ENCODE results near the gene OR4E2. TPM values are rescaled to one million over a fixed set of nuclear protein-coding genes. Genes with fewer than 3 reads are reported as not detected.

Gene OR4E2
- polyA plus RNA-seq, 1 experiment: not detected

DNA sequence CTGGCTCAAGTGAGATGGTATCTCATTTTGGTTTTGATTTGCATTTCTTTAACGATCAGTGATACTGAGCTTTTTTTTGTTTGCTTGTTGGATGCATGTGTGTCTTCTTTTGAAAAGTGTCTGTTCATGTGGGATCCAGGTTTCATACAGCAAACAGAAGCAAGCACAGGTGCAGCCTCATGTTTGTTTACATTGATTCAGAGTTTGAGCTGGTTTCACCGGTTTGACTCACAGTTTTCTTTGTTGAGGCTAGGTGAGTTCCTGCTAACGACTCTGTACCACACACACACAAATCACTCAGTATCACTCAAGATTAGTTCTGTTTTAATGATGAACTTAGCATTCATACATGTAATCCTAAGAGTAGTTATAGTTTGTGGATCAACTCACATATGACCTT, 22.6 kb upstream of the OR4E2 start:
- POLR2A ChIA-PET: no interaction called here
- Histone ChIP-seq H3K9me3 (ENCODE audit: control insufficient read depth, insufficient read depth, low read length) (no peaks in the 10 kb centered on the region), H3K4me3 (ENCODE audit: low read depth, low read length) (no peak overlapping the region), H3K27me3 (ENCODE audit: control insufficient read depth, insufficient read depth, low read length) (no peaks in the 10 kb centered on the region), H3K27ac (ENCODE audit: low read depth, low read length) (no peak overlapping the region)
- DNase-seq (ENCODE audit: low read depth, low spot score): no peak
- no peak for TF ChIP-seq CTCF (IDR thresholded peaks at IDR 0.05; ENCODE audit: low read depth, low read length)
- CTCF ChIA-PET: no interaction called here

DNA sequence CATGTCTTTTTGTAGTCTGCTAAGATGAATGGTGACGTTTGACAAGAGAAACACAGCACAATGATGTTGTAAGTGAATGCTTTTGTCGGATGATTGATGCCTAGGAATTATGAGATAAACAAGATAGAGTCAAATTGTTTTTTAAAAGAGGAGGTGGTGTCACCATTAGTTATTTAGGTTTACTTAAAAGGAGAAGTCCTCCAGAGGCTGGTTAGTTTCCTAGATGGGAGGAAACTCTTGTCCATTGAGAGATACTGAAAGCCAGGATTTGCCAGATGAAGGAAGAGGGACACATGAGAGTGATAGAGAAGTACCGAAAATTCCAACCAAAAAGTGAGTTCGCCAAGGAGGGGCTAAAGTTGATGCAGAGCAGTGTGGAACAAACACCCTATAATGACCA, 18.8 kb upstream of the OR4E2 start, which contains the start of gene OR10G2:
TSS of gene OR10G2 (minus strand) at position 101 of the 400 bp plus-strand sequence. CDS start at position 3, 98 bp downstream.
- ChIA-PET CTCF (no interaction called here), POLR2A (no interaction called here)
- no peak for TF ChIP-seq CTCF (IDR thresholded peaks at IDR 0.05; ENCODE audit: low read depth, low read length)
- Histone ChIP-seq H3K9me3 (ENCODE audit: control insufficient read depth, insufficient read depth, low read length) (no peaks in the 10 kb centered on the region), H3K27me3 (ENCODE audit: control insufficient read depth, insufficient read depth, low read length) (no peaks in the 10 kb centered on the region), H3K4me3 (ENCODE audit: low read depth, low read length) (no peak within 1 kb of the TSS), H3K27ac (ENCODE audit: low read depth, low read length) (no peak within 1 kb of the TSS)
- DNase-seq (ENCODE audit: low read depth, low spot score): no peak

DNA sequence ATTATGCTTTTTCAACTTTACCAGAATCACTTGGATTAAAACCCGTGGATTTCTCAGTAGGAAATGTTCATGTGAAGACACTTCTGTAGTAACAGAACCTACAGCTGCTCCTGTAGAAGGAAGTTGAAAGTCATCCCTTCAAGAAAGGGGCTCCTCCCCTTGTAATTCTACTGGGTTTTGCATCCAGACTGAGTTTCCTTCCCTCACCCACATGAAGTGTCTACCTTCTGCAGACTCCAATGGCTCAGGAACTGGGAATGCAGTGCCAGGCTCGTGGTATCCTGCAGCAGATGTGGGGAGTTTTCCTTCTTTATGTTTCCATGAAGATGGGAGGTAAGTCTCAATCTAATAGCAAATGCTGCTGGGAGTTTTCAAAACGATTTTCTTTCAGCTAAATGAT, 11.0 kb upstream of the OR4E2 start:
- POLR2A ChIA-PET: no interaction called here
- no peak for DNase-seq (ENCODE audit: low read depth, low spot score)

GRCh38 chr14:21643407-21643806, 10.2 kb upstream of the OR4E2 start:
- no peaks in the 10 kb centered on the region for H3K9me3 ChIP-seq (ENCODE audit: control insufficient read depth, insufficient read depth, low read length)
- ChIA-PET POLR2A (no interaction called here), CTCF (interaction anchor here (0.6 to 1.0 kb wide), 2 partner anchors 44 to 68 kb away, joined by 4 read pairs; no protein-coding TSS in a partner anchor)
- no peak overlapping the region for H3K4me3 ChIP-seq (ENCODE audit: low read depth, low read length)
- H3K27me3 ChIP-seq (ENCODE audit: control insufficient read depth, insufficient read depth, low read length): no peaks in the 10 kb centered on the region
- no peak for DNase-seq (ENCODE audit: low read depth, low spot score)
- no peak for TF ChIP-seq CTCF (IDR thresholded peaks at IDR 0.05; ENCODE audit: low read depth, low read length)
- no peak overlapping the region for H3K27ac ChIP-seq (ENCODE audit: low read depth, low read length)

More for the DNA sequence above, 11.0 kb upstream of the OR4E2 start:
- Histone ChIP-seq H3K27ac (ENCODE audit: low read depth, low read length) (no peak overlapping the region), H3K9me3 (ENCODE audit: control insufficient read depth, insufficient read depth, low read length) (no peaks in the 10 kb centered on the region), H3K27me3 (ENCODE audit: control insufficient read depth, insufficient read depth, low read length) (no peaks in the 10 kb centered on the region), H3K4me3 (ENCODE audit: low read depth, low read length) (no peak overlapping the region)
- CTCF ChIA-PET: no interaction called here
- no peak for TF ChIP-seq CTCF (IDR thresholded peaks at IDR 0.05; ENCODE audit: low read depth, low read length)

DNA sequence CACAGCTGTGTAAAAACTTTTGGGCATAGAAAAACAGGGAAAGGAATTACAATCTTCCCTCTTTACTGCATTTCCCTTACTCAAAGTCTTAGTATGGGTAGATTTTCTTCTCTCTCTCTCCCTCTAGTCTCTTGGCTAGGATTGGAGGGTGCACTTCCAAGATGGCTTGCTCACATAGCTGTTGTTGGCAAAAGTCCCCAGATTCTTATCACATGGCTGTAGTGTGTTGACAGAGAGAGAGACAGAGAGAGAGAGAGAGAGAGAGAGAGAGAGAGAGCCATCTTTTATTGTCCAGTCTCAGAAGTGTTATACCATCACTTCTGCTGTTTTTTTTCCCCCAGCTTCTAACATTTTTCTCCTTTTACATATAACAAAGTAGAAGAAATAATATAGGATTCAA, 6.3 kb upstream of the OR4E2 start:
- no peaks in the 10 kb centered on the region for H3K27me3 ChIP-seq (ENCODE audit: control insufficient read depth, insufficient read depth, low read length)
- no peak overlapping the region for H3K4me3 ChIP-seq (ENCODE audit: low read depth, low read length)
- TF ChIP-seq CTCF (IDR thresholded peaks at IDR 0.05; ENCODE audit: low read depth, low read length): no peak
- no peak for DNase-seq (ENCODE audit: low read depth, low spot score)
- ChIA-PET POLR2A (no interaction called here), CTCF (interaction anchor here (0.6 to 0.7 kb wide), 2 partner anchors 16 to 1039 kb away, joined by 3 to 4 read pairs; no protein-coding TSS in a partner anchor)
- no peaks in the 10 kb centered on the region for H3K9me3 ChIP-seq (ENCODE audit: control insufficient read depth, insufficient read depth, low read length)
- H3K27ac ChIP-seq (ENCODE audit: low read depth, low read length): no peak overlapping the region
